ENCODE results near the gene RPS6KA2. TPM values are rescaled to one million over a fixed set of nuclear protein-coding genes. Genes with fewer than 3 reads are reported as not detected.
"Not testable (repeated sequence)": the region's sequence is repeated elsewhere in the genome, so short reads cannot be mapped to it uniquely, and the experiment has no call there.

The RPS6KA2 gene
- total RNA-seq, 1 donor from 2014 or later, result 50.2 TPM

GRCh38 chr6:166584853-166585429 lies 42.1 kb downstream of the RPS6KA2 start:
- DNase-seq (no peak), ATAC-seq (ENCODE audit: poor library complexity) (no peak)
- intact Hi-C loops (cut with DNase I), result no loop called here

- DNase-seq (no peak), ATAC-seq (ENCODE audit: poor library complexity) (peak; percentile 25)
- intact Hi-C loops (cut with DNase I), result no loop called here
These were observed 42.9 kb downstream of the RPS6KA2 start for GRCh38 chr6:166584155-166584554.

- intact Hi-C loops (cut with DNase I), result no loop called here
- DNase-seq, result no peak
- no peak for ATAC-seq (ENCODE audit: poor library complexity)
These were observed 43.7 kb downstream of the RPS6KA2 start for GRCh38 chr6:166583230-166583965.

- intact Hi-C loops (cut with DNase I), result no loop called here
- no peak for ATAC-seq (ENCODE audit: poor library complexity)
- no peak for DNase-seq
These were observed 44.8 kb downstream of the RPS6KA2 start for GRCh38 chr6:166582258-166582657.

- DNase-seq; ATAC-seq (ENCODE audit: poor library complexity); intact Hi-C loops (cut with DNase I): not testable (repeated sequence)
These were observed 45.2 kb downstream of the RPS6KA2 start for GRCh38 chr6:166581801-166582200.

GRCh38 chr6:166581091-166581511 lies 46.0 kb downstream of the RPS6KA2 start:
- ATAC-seq (ENCODE audit: poor library complexity), result no peak
- intact Hi-C loops (cut with DNase I), result no loop called here
- DNase-seq, result no peak

DNA sequence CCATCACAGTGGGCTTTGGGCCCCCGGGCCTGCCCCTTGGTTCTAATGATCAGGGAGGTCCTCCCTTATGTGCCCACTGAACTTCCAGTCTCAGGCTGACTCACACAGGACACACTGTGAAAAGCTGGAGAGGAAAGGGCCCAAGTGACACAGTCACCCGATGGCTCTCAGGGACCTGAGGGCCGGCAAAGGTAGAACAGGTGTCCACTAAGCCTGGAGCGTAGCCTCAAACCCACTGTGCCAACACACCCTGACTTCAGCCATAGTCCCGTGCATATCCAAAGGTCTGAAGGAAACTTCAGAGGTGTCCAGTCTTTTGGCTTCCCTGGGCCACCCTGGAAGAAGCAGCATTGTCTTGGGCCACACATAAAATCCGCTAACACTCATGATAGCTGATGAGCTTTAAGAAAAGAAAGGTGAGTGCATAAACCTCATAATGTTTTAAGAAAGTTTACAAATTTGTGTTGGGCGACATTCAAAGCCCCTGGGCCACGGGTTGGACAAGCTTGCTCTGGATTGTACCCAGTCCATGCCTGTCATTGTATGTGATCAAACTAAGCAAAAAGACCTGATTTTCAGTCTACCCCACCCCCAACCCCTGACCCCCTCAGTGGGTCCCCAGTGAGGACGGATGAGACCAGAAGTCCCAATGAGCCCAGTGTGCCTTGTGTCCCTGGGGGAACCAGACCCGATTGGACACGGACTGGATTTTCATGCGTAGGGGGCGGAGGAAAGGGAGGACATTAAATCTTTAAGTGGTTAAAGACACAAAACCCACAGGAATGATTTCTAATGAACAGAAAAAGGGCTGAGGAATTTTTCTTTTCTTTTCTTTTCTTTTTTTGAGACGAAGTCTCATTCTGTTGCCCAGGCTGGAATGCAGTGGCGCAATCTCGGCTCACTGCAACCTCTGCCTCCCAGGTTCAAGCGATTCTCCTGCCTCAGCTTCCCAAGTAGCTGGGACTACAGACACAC lies 46.7 kb downstream of the RPS6KA2 start:
- ATAC-seq (ENCODE audit: poor library complexity) (no peak), DNase-seq (no peak)
- intact Hi-C loops (cut with DNase I), result no loop called here

DNA sequence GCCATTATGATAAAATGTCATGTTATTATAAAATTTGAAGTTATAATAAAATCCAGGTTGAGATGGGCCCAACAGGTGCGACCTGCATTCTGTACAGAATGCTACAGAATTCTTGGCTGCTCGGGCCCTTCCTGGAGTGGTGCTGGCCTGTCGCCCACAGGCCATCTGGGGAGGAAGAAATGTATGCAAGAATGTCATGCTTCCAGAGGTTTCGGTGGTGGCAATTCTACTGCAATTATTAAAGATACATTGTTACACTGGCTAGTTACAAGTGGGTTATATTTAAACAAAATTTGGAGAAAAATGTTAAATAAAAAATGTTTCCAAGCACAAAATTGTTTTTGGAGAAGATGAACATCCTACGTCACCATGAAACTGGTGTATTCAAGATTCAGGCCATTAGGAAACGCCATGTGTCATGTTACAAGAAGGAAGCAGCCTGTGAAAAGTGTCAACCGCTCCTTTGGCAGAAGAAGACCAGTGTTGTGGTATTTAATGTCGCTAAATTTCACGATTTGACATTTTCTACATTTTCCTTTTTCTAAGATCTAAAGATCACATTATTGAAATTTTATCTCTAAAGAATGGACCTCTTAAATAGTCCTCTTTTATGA lies 47.7 kb downstream of the RPS6KA2 start:
- no peak for ATAC-seq (ENCODE audit: poor library complexity)
- intact Hi-C loops (cut with DNase I), result no loop called here
- no peak for DNase-seq

- intact Hi-C loops (cut with DNase I), result no loop called here
- no peak for DNase-seq
- no peak for ATAC-seq (ENCODE audit: poor library complexity)
These were observed 48.4 kb downstream of the RPS6KA2 start for GRCh38 chr6:166578536-166579236.

GRCh38 chr6:166575205-166575604 lies 51.8 kb downstream of the RPS6KA2 start:
- intact Hi-C loops (cut with DNase I), result no loop called here
- DNase-seq, result peak; percentile 58
- ATAC-seq (ENCODE audit: poor library complexity), result peak; percentile 93

DNA sequence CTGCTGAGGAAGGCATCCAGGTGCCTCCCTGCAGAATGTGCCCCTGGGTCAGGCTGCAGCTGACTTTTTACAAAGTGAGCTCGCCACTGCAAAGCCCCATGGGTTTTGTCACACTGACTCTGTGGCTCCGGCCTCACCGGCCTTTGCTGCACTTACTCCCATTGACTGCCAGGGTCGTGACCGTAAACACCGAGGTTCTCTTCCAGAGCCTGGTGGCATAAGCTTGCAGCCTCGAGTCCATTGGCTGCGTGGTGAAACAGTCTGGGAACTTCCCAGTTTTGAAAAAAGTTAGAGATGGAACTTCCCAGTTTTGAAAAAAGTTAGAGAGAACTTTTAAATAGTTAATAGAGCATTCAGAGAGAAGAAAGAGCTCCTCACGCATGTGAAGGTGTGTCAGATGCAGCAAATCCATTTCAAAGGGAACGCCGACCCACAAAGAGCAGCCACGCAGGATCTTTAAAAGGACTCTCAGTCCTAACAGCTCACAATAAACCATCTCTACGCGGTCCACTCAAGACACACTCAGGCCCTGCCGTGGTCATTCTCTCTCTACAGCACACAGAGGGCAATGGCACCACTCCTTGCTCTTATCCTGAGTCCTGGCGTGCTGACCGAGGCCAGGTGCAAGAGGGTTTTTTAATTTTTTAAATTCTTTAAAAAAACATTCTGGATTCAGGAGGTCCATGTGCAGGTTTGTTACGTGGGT lies 53.4 kb downstream of the RPS6KA2 start:
- ATAC-seq (ENCODE audit: poor library complexity) (no peak), DNase-seq (no peak)
- intact Hi-C loops (cut with DNase I), result loop anchor here (5.0 kb wide), 1 partner anchor 49 kb away; no protein-coding TSS in a partner anchor

DNA sequence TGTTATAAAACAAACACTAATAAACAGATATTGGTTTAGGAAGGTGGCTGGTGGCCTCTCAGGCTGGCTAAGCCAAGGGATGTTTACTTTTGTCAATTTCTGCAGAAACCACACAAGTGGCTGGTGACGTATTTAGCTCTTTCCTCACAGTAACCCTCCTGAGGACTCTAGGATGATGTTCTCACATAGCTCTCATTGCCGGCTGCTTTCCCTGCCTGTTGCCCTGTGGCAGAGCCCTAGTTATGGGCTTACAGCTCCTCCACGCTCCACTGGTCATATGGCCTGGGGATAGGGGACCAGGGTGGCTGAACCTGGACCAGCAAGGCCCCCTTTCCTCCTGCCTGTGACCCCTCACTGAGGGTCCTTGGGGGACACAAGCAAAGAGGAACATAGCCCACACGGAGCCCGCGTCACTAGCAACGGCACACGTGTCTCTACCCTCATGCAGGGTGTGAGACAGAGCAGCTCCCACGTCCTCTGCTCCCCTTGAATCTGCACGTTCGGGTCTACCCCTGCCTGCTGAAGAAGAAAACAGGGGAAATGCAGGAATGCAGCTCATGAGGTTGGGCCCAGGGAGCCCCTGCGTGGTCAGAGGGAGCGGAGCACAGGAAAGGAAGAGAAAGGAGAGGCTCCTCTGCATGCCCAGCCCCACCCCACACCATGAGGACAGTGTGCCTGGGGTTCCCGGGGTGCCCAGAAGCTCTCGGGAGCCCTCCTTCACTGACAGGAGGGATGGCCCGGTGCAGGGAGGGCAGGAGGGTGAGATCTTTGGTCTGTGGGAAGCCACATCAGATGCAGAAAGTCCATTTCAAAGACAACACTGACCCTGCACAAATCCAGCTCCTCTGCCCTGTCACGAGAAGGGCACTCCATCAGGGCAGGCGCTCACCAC lies 54.4 kb downstream of the RPS6KA2 start:
- peak; percentile 52 for ATAC-seq (ENCODE audit: poor library complexity)
- intact Hi-C loops (cut with DNase I), result loop anchor here (5.0 kb wide), 1 partner anchor 50 kb away; no protein-coding TSS in a partner anchor
- DNase-seq, result no peak

GRCh38 chr6:166570929-166571713 lies 55.9 kb downstream of the RPS6KA2 start:
- intact Hi-C loops (cut with DNase I), result loop anchor here (5.0 kb wide), 1 partner anchor 51 kb away; no protein-coding TSS in a partner anchor
- DNase-seq (no peak), ATAC-seq (ENCODE audit: poor library complexity) (no peak)

DNA sequence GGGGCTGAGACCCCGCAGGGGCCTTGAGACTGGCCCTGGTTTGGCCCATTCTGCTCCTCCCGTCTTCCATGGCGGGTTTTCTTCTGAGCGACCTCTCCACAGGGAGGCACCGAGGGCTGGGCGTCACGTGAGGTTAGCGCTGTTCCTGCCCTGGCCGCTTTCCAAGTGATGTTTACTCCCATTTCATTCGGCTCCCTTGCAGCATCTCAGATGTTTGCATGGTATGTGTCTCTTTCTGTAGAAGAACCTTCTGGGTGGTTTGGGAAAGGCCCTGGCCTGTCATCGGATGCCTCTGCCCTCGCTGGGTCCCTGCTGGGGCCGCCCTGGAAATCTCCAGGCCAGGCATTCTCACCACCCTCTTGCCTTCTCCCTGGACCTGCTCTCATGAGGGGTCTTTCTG lies 57.8 kb downstream of the RPS6KA2 start:
- intact Hi-C loops (cut with DNase I), result no loop called here
- no peak for DNase-seq
- no peak for ATAC-seq (ENCODE audit: poor library complexity)

DNA sequence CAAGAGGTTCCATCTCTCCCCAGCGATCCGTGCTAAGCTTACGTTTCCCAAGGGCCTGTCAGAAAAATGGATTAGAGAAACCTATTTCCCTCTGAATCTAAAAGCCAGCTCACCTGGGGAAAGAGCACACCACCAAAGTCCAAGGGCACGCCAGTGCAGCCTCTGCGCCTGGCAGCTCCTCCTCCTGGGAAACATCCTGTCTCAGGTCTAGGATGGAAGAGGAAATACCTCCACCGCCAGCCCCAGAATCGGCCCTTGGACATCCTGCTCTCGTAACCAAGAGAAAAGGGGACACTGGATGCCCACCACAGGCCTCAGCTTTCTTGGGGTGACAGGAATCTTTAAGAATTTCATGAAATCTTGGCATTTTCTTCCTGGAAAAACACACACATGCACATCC lies 59.2 kb downstream of the RPS6KA2 start:
- intact Hi-C loops (cut with DNase I), result no loop called here
- ATAC-seq (ENCODE audit: poor library complexity) (no peak), DNase-seq (no peak)

DNA sequence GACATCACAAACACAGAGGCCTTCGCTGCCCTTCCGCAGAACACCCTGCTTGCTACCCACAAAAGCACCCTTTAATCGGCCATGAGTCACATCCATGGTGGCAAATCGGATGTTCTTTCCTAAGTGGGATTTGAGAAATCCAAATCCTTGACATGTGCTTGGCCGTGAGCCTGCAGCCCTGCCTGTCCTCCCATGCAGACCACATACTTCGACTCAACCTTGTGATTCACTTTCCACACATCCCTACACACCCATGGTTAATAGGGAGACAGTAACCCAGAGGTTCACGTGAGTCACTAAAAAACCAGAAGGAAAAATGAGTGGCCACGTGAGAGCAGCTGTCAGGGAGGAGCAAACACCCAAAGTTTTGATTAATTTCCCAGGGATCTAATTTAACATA lies 59.9 kb downstream of the RPS6KA2 start:
- intact Hi-C loops (cut with DNase I), result no loop called here
- ATAC-seq (ENCODE audit: poor library complexity), result no peak
- no peak for DNase-seq

Measured in Right ventricle myocardium superior (tissue), 1 donor.